KOPT-K1 (cell line): ENCODE measurements around the gene RASSF4.
A peak's percentile ranks its signal among the peaks of the same experiment; 100 is the strongest.

Source experiments
- H3K27ac ChIP-seq: fragments of 200-600 bp; sonication (generic); 2 replicates; pipeline ENCODE4 v1.5.1; 2016; ENCODE audit warnings: antibody characterized with exemption, mild to moderate bottlenecking, low read depth, low read length; ENCODE audit not compliant: poor library complexity, severe bottlenecking
- H3K36me3 ChIP-seq: fragments of 200-600 bp; sonication (generic); 2 replicates; pipeline ENCODE4 v1.5.1; 2017; ENCODE audit warnings: antibody characterized with exemption, mild to moderate bottlenecking, low read length, moderate library complexity; ENCODE audit not compliant: insufficient read depth
- H3K9me3 ChIP-seq: fragments of 200-600 bp; sonication (generic); 2 replicates; pipeline ENCODE4 v1.5.1; 2017; ENCODE audit warnings: antibody characterized with exemption, low read length, mild to moderate bottlenecking; ENCODE audit not compliant: insufficient read depth, poor library complexity, severe bottlenecking

Gene RASSF4

DNA sequence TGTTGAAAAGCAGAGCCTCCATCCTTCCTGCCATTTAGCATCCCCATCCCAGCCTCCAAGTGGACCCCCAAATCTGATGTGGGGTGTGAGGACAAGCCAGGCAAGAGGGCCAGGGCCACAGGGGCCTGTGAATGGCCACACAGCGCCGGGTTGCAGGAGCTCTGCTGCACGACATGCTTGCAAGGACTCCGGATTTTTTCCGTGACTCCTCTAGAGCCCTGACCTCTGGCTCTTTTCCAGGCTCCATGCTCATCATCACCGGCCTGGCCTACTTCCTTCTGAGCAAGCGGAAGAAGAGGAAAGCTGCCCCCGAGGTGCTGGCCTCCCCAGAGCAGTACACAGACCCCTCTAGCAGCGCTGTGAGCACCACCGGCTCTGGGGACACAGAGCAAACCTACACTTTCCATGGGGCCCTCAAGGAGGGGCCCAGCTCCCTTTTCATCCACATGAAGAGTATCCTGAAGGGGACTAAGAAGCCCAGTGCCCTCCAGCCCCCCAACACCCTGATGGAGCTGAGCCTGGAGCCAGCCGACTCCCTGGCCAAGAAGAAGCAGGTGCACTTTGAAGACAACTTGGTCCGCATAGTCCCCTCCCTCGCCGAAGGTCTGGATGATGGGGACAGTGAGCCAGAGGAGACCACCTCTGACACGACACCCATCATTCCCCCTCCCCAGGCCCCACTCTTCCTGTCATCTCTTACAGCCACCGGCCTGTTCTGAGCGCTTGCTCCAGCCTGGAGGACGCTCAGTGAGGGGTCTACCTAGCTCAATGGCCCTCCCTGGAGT, 25.0 kb upstream of the RASSF4 start:
- Histone ChIP-seq H3K9me3 (no peaks in the 10 kb centered on the region), H3K36me3 (no peaks in the 10 kb centered on the region), H3K27ac (peak overlapping the region; percentile 64)

DNA sequence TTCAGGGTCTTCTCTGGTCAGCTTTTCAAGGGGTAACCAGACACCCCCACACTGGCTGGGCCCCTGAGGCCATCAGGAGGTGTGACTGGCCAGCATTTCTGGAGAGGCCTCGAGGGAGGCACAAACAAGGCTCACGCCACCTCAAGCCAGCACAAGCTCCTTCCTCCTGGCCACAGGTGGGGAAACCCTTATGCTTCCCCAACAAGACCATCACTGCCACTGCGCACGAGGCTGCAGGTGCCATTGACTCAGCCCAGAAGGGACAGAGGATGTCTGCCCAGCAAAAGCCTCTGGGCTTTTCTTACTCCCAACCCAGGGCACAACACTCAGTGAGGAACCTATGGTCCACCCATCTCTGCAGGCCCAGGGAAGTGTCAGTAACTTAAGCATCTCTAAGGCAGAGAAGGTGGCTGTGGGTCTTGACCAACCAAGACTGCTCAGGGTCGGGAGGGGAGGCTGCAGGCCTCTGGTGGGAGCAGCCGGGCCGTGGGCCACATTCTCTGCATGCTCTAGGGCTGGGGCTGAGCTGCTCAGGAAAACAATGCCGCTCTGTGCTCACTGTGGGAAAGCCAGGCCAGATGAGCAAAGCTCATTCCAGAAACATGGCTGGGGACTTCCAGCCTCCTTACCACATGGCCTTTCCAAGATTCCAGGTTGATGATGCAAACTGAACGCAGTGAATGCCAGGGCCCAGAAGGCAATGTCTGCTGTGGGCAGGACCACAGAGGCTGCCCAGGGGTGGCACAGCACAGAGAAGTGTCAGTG, 24.2 kb upstream of the RASSF4 start:
- Histone ChIP-seq H3K36me3 (no peaks in the 10 kb centered on the region), H3K27ac (peak overlapping the region; percentile 64), H3K9me3 (no peaks in the 10 kb centered on the region)

DNA sequence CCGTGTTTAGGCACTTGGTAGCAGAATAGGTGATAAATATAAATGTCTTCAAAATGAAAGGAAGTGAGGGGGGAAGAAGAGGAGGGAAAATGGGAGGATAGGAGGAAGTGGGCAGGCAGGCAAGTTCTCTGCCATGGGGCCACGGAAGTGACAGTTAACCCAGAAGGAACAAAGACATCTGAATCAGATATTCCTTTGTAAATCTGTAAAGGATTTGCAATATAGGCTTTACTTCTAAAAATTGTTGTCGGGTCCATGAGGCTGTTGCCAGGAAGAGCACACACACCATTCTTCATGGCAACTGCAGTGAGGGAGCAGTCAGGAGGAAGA, 23.7 kb upstream of the RASSF4 start:
- peak overlapping the region; percentile 64 for H3K27ac ChIP-seq
- no peaks in the 10 kb centered on the region for H3K36me3 ChIP-seq
- no peaks in the 10 kb centered on the region for H3K9me3 ChIP-seq

DNA sequence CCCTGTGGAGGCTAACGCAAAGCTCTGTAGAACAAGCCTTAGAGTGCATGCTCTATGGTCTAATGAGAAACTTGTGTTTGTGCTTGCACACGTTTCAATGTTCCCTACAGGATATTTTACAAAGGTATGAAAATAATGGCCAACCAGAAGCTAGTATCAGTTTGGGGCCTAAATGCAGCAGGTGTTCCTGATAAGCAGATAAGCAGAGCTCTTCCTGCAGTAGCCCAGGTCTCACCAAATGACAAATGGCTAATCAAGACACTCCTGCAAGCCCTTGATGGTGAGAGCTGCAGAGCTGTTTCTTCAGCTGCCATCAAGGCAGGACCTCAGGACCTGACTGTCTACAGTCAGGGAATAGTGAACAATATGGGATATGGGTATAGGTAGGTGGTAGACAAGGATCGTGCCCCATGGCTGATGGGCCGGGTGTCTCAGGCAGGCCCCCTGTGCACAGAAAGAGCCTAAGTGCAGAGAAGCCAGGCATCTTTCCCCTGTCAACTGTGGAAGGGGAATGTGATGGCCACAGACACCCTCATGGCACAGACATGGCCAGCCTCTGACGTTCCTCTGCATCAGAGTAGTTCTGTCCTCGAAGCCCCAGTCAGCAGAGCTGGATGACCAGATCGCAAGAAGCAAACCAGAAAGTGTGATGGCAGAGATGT, 23.2 kb upstream of the RASSF4 start:
- Histone ChIP-seq H3K27ac (peak overlapping the region; percentile 64), H3K36me3 (no peaks in the 10 kb centered on the region), H3K9me3 (no peaks in the 10 kb centered on the region)

DNA sequence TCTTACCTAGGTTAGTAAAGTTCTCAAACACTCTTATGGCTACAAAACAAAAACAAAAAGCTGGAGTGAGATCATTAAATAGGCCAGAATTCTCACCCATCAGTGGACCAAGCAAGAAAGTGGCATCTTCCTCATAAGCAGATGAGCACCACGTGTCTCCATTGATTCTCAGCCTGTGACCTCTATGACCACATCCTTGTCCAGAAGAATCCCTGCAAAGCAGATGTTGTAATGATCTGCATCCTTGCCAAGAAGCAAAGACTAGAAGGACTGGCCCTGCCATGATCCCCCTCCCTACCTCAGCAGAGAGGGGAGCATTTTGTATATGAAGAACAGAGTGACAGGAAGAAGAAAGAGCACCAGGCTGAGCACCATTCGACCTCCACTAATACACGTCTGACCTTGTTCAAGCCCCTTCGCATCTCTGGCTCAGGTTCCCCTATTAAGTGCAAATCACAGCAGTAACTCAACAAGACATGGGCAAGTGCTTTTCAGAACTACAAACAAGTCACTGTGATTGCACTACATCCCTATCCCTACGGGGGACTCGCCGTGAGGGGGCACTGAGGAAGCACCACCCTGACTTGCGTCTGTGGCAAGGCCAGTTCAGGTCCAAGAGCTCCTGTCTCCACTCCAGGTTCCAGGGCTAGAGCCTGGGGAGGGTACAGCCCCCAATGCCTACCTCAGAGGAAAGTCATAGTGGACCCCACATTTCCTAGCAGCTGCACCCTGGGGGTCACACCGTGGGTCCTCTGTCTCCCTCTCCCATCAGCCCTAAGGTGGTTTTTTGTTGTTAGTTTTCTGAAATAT, 22.2 kb upstream of the RASSF4 start:
- Histone ChIP-seq H3K36me3 (no peaks in the 10 kb centered on the region), H3K9me3 (no peaks in the 10 kb centered on the region)

DNA sequence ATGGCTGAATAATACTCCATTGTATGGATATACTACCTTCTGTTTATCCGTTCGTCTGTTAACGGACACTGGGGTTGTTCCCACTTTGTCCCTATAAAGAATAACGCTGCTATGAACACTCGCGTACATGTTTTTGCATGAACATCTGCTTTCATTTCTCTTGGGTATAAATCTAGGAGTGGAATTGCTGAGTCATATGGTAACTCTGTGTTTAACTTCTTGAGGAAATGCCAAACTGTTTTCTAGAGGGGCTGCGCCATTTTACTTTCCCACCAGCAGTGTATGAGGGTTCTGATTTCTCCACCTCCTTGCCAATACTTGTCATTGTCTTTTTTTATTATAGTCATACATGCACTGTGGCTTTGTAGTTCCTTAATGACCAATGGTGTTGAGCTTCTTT, 20.6 kb upstream of the RASSF4 start:
- H3K27ac ChIP-seq: no peak overlapping the region
- peaks cover 1% of the 10 kb centered on the region for H3K9me3 ChIP-seq
- no peaks in the 10 kb centered on the region for H3K36me3 ChIP-seq

More for the DNA sequence above, 22.2 kb upstream of the RASSF4 start:
- peak overlapping the region; percentile 64 for H3K27ac ChIP-seq

DNA sequence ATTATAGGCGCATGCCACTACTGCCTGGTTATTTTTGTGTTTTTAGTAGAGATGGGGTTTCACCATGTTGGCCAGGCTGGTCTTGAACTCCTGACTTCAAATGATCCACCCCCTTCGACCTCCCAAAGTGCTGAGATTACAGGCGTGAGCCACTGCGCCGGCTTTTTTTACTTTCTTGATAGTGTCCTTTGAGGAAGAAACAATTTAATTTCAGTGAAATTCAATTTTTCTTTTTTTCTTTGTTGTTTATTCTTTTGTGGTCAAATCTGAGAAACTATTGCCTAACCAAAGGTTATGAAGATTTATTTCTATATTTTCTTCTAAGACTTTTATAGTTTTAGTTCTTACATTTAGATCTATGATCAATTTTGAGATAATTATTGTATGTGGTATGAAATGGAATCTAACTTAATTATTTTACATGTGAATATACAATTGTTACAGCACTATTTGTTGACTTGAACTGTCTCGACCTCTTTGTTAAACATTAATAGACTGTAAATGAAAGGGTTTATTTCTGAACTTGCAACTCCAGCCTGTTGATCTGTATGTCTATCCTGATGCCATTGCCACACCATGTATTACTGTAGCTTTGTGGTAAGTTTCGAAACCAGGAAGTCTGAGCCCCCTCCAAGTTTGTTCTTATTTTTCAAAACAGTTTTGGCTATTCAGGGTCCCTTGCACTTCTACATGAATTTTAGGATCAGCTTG, 19.8 kb upstream of the RASSF4 start:
- H3K36me3 ChIP-seq: no peaks in the 10 kb centered on the region
- peaks cover 10% of the 10 kb centered on the region for H3K9me3 ChIP-seq
- H3K27ac ChIP-seq: no peak overlapping the region

DNA sequence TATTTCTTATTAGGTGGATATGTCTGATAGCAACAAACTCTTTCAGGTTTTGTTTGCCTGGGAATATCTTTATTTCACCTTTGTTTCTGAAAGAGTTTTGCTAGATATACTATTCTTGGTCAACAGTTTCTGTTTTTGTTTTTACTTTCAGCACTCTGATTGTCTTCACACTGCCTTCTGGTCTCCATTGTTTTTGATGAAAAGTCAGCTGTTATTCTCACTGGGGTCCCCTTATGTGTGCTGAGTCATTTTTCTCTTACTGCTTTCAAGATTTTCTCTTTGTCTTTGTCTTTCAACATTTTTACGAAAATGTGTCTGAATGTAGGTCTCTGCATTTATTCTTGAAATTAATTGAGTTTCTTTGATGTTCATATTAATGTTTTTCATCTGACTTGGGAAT, 15.2 kb upstream of the RASSF4 start:
- H3K27ac ChIP-seq: no peak overlapping the region
- peaks cover 18% of the 10 kb centered on the region for H3K9me3 ChIP-seq
- no peaks in the 10 kb centered on the region for H3K36me3 ChIP-seq

DNA sequence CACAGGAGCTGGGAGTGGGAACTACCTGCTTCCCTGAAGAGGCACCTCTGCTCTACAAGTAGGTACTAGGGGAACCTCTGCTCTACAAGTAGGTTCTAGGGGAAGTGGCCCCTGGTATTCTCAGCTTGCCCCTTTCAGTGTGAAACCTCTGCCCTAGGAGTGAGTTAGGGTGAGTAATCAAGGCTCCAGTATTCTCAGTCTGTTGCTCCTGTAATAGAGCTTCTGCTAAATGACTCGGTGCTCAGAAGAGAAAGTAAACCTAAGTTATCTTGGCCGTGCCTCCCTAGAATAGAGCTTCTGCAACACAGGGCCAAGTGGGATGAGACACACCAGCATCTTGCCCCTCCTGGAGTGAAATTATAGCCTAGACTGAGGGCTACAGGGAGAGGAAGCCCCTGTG, 13.4 kb upstream of the RASSF4 start:
- H3K9me3 ChIP-seq: peaks cover 18% of the 10 kb centered on the region
- H3K27ac ChIP-seq: no peak overlapping the region
- no peaks in the 10 kb centered on the region for H3K36me3 ChIP-seq

DNA sequence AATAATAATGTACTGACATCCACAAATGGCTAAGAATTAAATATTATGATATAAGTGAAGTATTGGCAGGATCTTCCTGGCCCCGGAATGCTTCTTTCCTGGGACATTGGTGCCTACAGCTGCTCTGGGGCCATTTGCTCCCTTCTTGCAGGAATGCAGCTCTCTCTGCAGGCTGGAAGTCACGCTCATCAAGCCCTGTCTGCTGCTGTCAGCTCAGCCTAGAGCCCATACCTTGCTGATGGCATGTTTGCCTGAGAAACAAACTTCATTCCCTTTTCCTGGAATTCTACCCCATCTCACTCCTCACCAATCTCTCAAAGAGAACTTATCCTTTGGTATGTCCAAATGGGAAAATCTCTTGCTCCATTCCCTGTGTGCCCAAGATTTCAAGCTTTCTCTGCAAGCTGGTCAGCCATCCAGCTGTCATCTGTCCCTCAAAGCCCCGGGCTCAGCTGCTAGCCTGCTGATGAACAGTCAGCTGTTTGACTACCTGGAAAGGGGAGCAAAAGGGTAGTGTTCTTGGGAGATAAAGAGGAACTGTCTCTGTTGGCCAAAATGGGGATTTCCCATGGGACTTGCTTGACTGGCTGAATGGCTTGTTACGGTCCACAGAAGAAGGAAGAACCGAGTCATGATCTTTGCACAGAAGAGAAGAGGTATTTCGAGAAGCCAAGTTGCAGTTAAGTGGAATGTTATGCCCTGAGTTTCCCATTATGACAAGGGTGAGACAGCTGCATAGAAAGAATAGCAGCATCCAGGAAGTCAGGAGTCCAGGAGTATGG, 12.0 kb upstream of the RASSF4 start:
- H3K27ac ChIP-seq: no peak overlapping the region
- no peaks in the 10 kb centered on the region for H3K36me3 ChIP-seq
- H3K9me3 ChIP-seq: peaks cover 18% of the 10 kb centered on the region

DNA sequence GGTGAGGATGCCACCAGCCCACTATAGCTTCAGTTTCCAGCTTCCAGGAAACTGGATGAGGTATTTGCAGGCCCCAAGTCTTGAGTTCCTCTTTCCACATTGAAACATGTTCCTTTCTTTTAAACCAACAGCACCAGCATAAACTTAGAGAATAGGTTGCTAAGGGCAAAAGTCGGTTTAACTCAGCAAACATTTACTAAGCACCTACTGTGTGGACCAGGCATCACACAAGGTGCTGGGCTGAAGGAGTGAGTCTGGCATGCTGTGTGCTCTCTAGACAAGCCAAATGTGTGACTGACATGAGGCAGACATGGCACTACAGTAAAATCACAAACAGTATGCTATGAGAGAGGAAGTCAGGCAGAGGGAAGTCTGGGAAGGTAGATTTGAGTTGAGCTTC, 11.0 kb upstream of the RASSF4 start:
- Histone ChIP-seq H3K36me3 (no peaks in the 10 kb centered on the region), H3K27ac (no peak overlapping the region), H3K9me3 (peaks cover 18% of the 10 kb centered on the region)

DNA sequence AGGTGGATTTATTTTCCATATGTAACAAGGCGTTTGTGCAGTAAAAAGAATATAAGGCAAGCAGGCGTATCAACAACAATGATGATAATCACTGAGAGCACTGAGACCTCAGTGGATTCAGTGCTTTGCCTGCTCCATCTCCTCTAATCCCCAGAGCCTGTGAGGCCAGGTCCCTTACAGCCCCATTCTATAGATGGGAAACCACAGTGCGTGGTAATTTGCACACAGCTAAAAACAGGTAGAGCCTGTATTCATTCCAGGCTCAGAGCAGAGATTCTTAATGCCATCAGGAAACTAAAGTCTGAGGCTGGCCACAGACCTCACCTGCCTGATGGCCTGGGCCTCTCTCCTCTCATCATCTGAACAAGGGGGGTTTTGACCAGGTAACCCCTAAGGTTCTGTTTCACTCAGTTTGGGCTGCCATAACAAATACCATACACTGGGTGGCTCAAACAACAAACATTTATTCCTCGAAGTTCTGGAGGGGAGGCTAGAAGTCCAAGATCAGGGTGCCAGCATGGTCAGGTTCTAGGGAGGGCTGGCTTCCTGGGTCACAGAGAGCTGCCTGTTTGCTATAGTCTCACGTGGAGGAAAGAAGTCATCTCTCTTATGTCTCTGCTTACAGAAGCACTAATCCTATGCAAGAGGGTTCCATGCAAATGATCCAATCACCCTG, 10.3 kb upstream of the RASSF4 start:
- Histone ChIP-seq H3K9me3 (peaks cover 14% of the 10 kb centered on the region), H3K36me3 (no peaks in the 10 kb centered on the region), H3K27ac (no peak overlapping the region)

DNA sequence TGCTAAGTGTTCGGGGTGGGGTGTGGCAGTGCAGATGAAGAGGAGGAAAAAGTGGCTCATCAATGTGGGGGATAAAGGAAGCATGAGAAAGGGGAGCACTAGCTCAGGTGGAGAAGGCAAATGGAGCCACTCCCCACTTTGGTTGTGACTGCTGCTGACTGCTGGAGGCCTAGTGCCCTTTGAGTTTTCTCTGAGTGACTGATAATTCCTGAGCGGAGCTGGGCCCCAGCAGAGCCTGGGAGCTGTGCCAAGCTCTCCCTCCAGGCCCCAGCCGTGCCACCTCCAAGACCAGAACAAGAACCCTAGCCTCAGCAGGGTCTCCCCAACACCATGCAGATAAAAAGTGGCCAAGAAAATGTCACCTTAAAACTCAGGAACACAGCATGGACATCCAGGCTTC, 9.7 kb upstream of the RASSF4 start:
- no peaks in the 10 kb centered on the region for H3K36me3 ChIP-seq
- H3K27ac ChIP-seq: no peak overlapping the region
- peaks cover 7% of the 10 kb centered on the region for H3K9me3 ChIP-seq
